Thyroid gland (tissue), 4 donors: ENCODE measurements around the gene RDX.

ENCODE experiments used
- POLR2A ChIP-seq, 2 donors: fragments of 450-650 bp; IDR thresholded peaks; one replicate each; pipeline ENCODE4 v1.6.1; 2017; ENCODE audit warnings: antibody characterized with exemption in 2 of 2, mild to moderate bottlenecking in 2 of 2, moderate library complexity in 1 of 2
- TF ChIP-seq, protein P1 (sequence below), 6 experiments: fragments of 200-600 bp in 3 of 6; fragments of 450-650 bp in 3 of 6; sonication (generic) in 3 of 6; IDR thresholded peaks; one replicate each; pipeline ENCODE4 v1.5.1; 2016 to 2019; ENCODE audit warnings: antibody characterized with exemption in 6 of 6, mild to moderate bottlenecking in 2 of 6, inconsistent platforms in 1 of 6, moderate library complexity in 1 of 6

GRCh38 chr11:110335358-110335757, 38.9 kb upstream of the RDX start:
- TF ChIP-seq, protein P1, sequence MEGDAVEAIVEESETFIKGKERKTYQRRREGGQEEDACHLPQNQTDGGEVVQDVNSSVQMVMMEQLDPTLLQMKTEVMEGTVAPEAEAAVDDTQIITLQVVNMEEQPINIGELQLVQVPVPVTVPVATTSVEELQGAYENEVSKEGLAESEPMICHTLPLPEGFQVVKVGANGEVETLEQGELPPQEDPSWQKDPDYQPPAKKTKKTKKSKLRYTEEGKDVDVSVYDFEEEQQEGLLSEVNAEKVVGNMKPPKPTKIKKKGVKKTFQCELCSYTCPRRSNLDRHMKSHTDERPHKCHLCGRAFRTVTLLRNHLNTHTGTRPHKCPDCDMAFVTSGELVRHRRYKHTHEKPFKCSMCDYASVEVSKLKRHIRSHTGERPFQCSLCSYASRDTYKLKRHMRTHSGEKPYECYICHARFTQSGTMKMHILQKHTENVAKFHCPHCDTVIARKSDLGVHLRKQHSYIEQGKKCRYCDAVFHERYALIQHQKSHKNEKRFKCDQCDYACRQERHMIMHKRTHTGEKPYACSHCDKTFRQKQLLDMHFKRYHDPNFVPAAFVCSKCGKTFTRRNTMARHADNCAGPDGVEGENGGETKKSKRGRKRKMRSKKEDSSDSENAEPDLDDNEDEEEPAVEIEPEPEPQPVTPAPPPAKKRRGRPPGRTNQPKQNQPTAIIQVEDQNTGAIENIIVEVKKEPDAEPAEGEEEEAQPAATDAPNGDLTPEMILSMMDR (IDR thresholded peaks at IDR 0.05) = no peak
- TF ChIP-seq POLR2A (IDR thresholded peaks at IDR 0.05) = no peak
